Measurements from ENCODE around the gene RALGPS1.

GRCh38 chr9:127186806-127187205 is 272.2 kb downstream of the RALGPS1 start:
- TF ChIP-seq MAFK (IDR thresholded peaks at IDR 0.05; ENCODE audit: low read depth, low read length) (no peak), TAF1 (IDR thresholded peaks at IDR 0.05; ENCODE audit: low read depth, low read length) (no peak), JUND (IDR thresholded peaks at IDR 0.05; ENCODE audit: low read length) (no peak), CBX8 (IDR thresholded peaks at IDR 0.05; ENCODE audit: borderline replicate concordance, low read depth, low read length) (no peak), POLR2A (IDR thresholded peaks at IDR 0.05; ENCODE audit: control extremely low read depth in 1 of 2, low read depth in 2 of 2, low read length in 2 of 2) (no peak), SIX5 (IDR thresholded peaks at IDR 0.05; ENCODE audit: low read depth, low read length) (no peak), CTCF (IDR thresholded peaks at IDR 0.05; ENCODE audit: control extremely low read depth in 1 of 3, insufficient read depth in 1 of 3, low read depth in 1 of 3, low read length in 3 of 3) (no peak), CREB1 (IDR thresholded peaks at IDR 0.05) (no peak), EP300 (IDR thresholded peaks at IDR 0.05; ENCODE audit: borderline replicate concordance in 1 of 2, low read depth in 2 of 2, low read length in 2 of 2) (no peak)

Measured in H1 (cell line).